HCT116 (cell line): ENCODE results near the gene PRKACA.

Source experiments
- CTCF ChIP-seq, 3 experiments: fragments of 200-600 bp in 1 of 3; sonication (generic) in 1 of 3; IDR thresholded peaks in 2 of 3; conservative IDR thresholded peaks in 1 of 3; 2 replicates each; pipeline ENCODE4 v1.5.1; 2012 to 2017; ENCODE audit warnings: low read depth in 2 of 3, low read length in 2 of 3, antibody characterized with exemption in 1 of 3, borderline replicate concordance in 1 of 3, control low read depth in 1 of 3, mild to moderate bottlenecking in 1 of 3, mixed read lengths in 1 of 3, mixed run types in 1 of 3, moderate library complexity in 1 of 3; ENCODE audit not compliant: insufficient read depth in 1 of 3
- EGR1 ChIP-seq: IDR thresholded peaks from 2 replicates; pipeline ENCODE4 v1.6.1; 2012; ENCODE audit warnings: low read depth
- ELF1 ChIP-seq: IDR thresholded peaks from 2 replicates; pipeline ENCODE4 v1.6.1; 2012; ENCODE audit warnings: low read depth, borderline replicate concordance
- EZH2 ChIP-seq: fragments of 200-600 bp; sonication (generic); IDR thresholded peaks from 2 replicates; pipeline ENCODE4 v1.6.1; 2017; ENCODE audit warnings: antibody characterized with exemption, mixed run types
- POLR2AphosphoS5 ChIP-seq: IDR thresholded peaks from 2 replicates; pipeline ENCODE4 v1.6.1; 2011; ENCODE audit warnings: mild to moderate bottlenecking, low read depth, low read length, moderate library complexity
- RAD21 ChIP-seq: IDR thresholded peaks from 2 replicates; pipeline ENCODE4 v1.6.1; 2012; ENCODE audit warnings: low read depth, mild to moderate bottlenecking
- SIN3A ChIP-seq: IDR thresholded peaks from 2 replicates; pipeline ENCODE4 v1.6.1; 2012; ENCODE audit warnings: low read depth
- SP1 ChIP-seq: IDR thresholded peaks from 2 replicates; pipeline ENCODE4 v1.6.1; 2012; ENCODE audit warnings: low read depth
- YY1 ChIP-seq: IDR thresholded peaks from 2 replicates; pipeline ENCODE4 v1.6.1; 2011; ENCODE audit warnings: low read length, low read depth, moderate library complexity, mild to moderate bottlenecking; ENCODE audit not compliant: insufficient replicate concordance; ENCODE audit errors: extremely low read depth

- TF ChIP-seq POLR2AphosphoS5 (no peak), EZH2 (no peak), CTCF (IDR thresholded peaks at IDR 0.05 in 2 of 3, conservative IDR thresholded peaks at IDR 0.05 in 1 of 3; ENCODE audit: borderline replicate concordance in 1 of 3, insufficient read depth in 1 of 3, low read depth in 2 of 3, low read length in 2 of 3) (no peak), RAD21 (no peak), SP1 (no peak), EGR1 (no peak), ELF1 (no peak), YY1 (no peak), SIN3A (no peak)
Measured at GRCh38 chr19:14081797-14082674, 35.5 kb downstream of the PRKACA start.
